AG04450 (cell line): ENCODE measurements around the gene FAM13A. TPM values are rescaled to one million over a fixed set of nuclear protein-coding genes. Genes with fewer than 3 reads are reported as not detected.

Experiments used
- CTCF ChIA-PET: fragments of 300-600, 350-600 bp; formaldehyde crosslinking; extraction: SDS; loops from one replicate; lab custom pipeline; 2022; ENCODE audit warnings: antibody characterized with exemption, inconsistent platforms; lab: Charles Lee
- POLR2A ChIA-PET: fragments of 350-600 bp; formaldehyde crosslinking; extraction: SDS; loops from one replicate; lab custom pipeline; 2021; ENCODE audit warnings: antibody characterized with exemption, inconsistent platforms; lab: Yijun Ruan, JAX
- DNase-seq: peaks from one replicate; pipeline ENCODE4 v3.0.0-alpha.2; 2011; ENCODE audit warnings: low read depth, low spot score
- H3K27ac ChIP-seq: one replicate; pipeline ENCODE4 v1.5.1; 2012; ENCODE audit warnings: low read depth, low read length, control low read depth
- H3K27me3 ChIP-seq: one replicate; pipeline ENCODE4 v1.6.0; 2012; ENCODE audit warnings: low read length; ENCODE audit not compliant: control insufficient read depth, insufficient read depth
- H3K4me3 ChIP-seq: 2 replicates; pipeline ENCODE4 v1.5.1; 2011; ENCODE audit warnings: mild to moderate bottlenecking, low read depth, low read length, control low read depth
- H3K9me3 ChIP-seq: 2 replicates; pipeline ENCODE4 v1.5.1; 2012; ENCODE audit warnings: low read length; ENCODE audit not compliant: control insufficient read depth, insufficient read depth
- polyA plus RNA-seq: library from polyadenylated mRNA; depleted of rRNA; stranded (reverse); fragments of >200 nt; gene quantifications from 2 replicates; pipeline ENCODE4 v1.2.3, GENCODE V29; 2011
- TF ChIP-seq, protein P1 (sequence below): IDR thresholded peaks from 2 replicates; pipeline ENCODE4 v1.5.1; 2011; ENCODE audit warnings: low read depth, low read length, control low read depth, inconsistent platforms

Gene FAM13A
- polyA plus RNA-seq, 1 experiment: 27.6 TPM

DNA sequence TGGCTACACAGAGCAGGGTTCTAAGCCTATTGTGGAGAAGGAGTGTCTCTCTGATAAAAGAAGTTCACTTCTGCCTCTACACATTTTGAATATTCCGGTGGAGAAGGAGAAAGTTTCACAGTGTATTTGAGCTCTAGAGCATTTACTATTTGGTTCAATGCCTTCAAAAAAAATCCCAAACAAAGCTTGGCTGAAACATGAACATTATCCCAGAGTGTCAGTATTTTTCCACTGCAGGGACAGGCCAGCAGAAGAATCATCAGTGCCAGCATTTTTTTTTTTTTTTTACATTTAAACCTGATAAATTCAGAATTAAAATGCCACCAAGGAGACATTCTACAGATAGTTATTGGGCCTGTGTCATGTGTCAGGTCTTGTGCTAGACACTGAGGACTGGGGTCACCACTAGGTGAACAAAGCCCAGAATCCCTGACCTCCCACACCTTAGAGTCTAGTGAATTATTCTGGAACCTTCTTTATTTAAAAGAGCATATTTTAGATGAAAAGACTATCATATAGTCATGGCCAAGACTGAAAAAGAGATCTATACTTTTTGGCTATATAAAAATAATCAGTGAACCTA is 311.3 kb downstream of the FAM13A start:
- TF ChIP-seq, protein P1, sequence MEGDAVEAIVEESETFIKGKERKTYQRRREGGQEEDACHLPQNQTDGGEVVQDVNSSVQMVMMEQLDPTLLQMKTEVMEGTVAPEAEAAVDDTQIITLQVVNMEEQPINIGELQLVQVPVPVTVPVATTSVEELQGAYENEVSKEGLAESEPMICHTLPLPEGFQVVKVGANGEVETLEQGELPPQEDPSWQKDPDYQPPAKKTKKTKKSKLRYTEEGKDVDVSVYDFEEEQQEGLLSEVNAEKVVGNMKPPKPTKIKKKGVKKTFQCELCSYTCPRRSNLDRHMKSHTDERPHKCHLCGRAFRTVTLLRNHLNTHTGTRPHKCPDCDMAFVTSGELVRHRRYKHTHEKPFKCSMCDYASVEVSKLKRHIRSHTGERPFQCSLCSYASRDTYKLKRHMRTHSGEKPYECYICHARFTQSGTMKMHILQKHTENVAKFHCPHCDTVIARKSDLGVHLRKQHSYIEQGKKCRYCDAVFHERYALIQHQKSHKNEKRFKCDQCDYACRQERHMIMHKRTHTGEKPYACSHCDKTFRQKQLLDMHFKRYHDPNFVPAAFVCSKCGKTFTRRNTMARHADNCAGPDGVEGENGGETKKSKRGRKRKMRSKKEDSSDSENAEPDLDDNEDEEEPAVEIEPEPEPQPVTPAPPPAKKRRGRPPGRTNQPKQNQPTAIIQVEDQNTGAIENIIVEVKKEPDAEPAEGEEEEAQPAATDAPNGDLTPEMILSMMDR: no peak
- no peak for DNase-seq
- Histone ChIP-seq H3K27ac (no peak overlapping the region), H3K9me3 (no peaks in the 10 kb centered on the region; the same call in 1 of the 2 replicates), H3K27me3 (no peaks in the 10 kb centered on the region), H3K4me3 (no peak overlapping the region)
- ChIA-PET POLR2A (no interaction called here), CTCF (interaction anchor here (1.6 kb wide), 1 partner anchor 72 kb away, joined by 4 read pairs; no protein-coding TSS in a partner anchor)

DNA sequence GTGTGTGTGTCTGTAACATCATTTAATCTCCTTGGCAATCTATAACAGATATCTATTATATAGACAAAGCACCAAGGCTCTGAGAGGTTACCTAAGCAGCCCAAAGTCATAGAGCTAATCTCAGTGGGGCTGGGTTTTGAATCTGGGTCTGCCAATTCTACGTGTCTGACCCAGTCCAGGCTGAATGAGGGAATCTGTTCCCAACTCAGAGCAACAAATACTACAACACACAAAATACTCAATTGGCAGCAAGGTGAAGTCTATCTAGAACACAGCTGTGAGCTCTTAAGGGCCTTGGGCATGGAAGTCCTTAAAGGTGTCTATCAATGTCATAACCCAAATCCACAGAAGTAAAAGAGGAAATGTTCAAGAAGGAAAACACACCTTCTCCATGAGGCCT is 311.8 kb downstream of the FAM13A start:
- POLR2A ChIA-PET: no interaction called here
- Histone ChIP-seq H3K9me3 (no peaks in the 10 kb centered on the region), H3K4me3 (no peak overlapping the region), H3K27ac (no peak overlapping the region), H3K27me3 (no peaks in the 10 kb centered on the region)
- CTCF ChIA-PET: interaction anchor here (0.6 kb wide), 1 partner anchor 278 kb away, joined by 3 read pairs; no protein-coding TSS in a partner anchor
- TF ChIP-seq, protein P1: no peak
- no peak for DNase-seq

DNA sequence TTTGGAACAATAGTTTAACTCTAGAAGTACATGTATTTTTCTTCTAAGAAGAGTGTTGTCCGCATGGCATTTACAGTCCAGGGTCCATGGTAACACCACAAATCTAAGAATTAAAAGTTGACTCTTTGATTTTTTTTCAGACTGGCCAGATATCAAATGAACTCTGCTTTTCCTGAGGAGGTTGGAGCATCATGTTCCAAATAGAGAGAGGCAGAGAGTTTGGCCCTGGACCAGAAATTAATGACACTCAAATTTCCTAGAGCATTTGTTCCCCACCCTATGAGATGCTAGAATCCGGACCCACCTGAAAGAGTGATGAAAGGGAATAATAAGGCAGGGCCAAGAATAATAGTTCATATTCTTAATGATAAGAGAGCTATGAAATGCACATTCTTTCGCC is 312.4 kb downstream of the FAM13A start:
- POLR2A ChIA-PET: no interaction called here

DNA sequence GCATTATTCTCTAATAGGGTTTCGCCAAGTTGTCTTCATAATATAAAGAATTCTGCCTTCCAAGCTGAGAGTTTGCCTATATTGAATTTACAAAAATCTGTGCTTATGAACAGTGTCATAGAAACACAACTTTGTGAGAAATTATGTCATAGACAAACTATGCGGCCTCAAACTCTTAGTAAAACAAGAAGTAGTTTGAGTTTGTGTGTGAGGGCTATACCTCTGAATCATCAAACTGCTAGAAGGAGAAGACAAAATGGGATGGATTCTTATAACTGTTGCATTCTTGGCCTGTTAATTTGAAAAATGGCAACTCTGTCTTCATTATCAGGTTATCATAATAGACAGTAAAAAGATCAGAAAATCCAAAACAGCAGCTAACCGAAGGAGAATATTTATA is 313.3 kb downstream of the FAM13A start:
- CTCF ChIA-PET: interaction anchor here (1.1 to 1.5 kb wide), 2 partner anchors 38 to 279 kb away, joined by 3 to 6 read pairs; no protein-coding TSS in a partner anchor

More for the DNA sequence above, 312.4 kb downstream of the FAM13A start:
- H3K27ac ChIP-seq: no peak overlapping the region
- H3K27me3 ChIP-seq: no peaks in the 10 kb centered on the region
- CTCF ChIA-PET: interaction anchor here (0.6 kb wide), 1 partner anchor 279 kb away, joined by 3 read pairs; no protein-coding TSS in a partner anchor
- TF ChIP-seq, protein P1: no peak
- no peaks in the 10 kb centered on the region for H3K9me3 ChIP-seq
- no peak for DNase-seq
- H3K4me3 ChIP-seq: no peak overlapping the region

DNA sequence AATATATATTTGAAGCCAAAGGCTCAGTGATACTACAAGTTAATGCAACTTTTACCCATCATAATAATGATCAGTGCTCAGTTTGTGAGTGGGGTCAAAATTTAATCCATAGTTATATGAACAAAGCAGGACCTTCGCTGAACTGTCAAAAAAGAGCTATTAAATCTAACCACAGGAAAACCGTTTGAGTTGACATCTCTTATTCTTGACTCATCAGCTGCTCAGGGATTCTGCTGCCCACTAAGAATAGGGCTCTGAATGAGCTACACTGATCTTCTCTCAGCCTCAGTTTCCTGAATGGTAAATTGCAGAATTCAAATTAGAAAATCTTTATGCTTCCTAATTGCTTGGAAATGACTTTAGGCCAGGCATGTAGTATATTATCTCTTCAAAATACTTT is 314.4 kb downstream of the FAM13A start:
- DNase-seq: no peak
- Histone ChIP-seq H3K4me3 (no peak overlapping the region), H3K27ac (no peak overlapping the region), H3K27me3 (no peaks in the 10 kb centered on the region), H3K9me3 (no peaks in the 10 kb centered on the region)
- CTCF ChIA-PET: interaction anchor here (1.1 to 1.5 kb wide), 2 partner anchors 37 to 280 kb away, joined by 3 to 6 read pairs; no protein-coding TSS in a partner anchor
- TF ChIP-seq, protein P1: no peak
- POLR2A ChIA-PET: no interaction called here

More for the DNA sequence above, 313.3 kb downstream of the FAM13A start:
- Histone ChIP-seq H3K27me3 (no peaks in the 10 kb centered on the region), H3K4me3 (no peak overlapping the region), H3K9me3 (no peaks in the 10 kb centered on the region), H3K27ac (no peak overlapping the region)
- POLR2A ChIA-PET: no interaction called here
- TF ChIP-seq, protein P1: no peak
- peak; percentile 63 for DNase-seq
